HG03575 (cell line): ENCODE results near the gene LRRC61.
"Not testable (repeated sequence)": the region's sequence is repeated elsewhere in the genome, so short reads cannot be mapped to it uniquely, and the experiment has no call there.

Source experiments
- ATAC-seq: cut with Tn5 transposase; IDR thresholded peaks from one replicate; pipeline ENCODE4 v1.9.1; 2021; ENCODE audit not compliant: unreplicated experiment, insufficient number of reproducible peaks, low FRiP score; ENCODE audit errors: extremely low read depth

Gene LRRC61

GRCh38 chr7:150305903-150306284 is 17.3 kb upstream of the LRRC61 start:
- not testable (repeated sequence) for ATAC-seq

GRCh38 chr7:150306377-150306776 is 16.8 kb upstream of the LRRC61 start:
- ATAC-seq = not testable (repeated sequence)

GRCh38 chr7:150307129-150307528 is 16.0 kb upstream of the LRRC61 start:
- ATAC-seq = no peak

GRCh38 chr7:150307904-150308303 is 15.3 kb upstream of the LRRC61 start:
- no peak for ATAC-seq

GRCh38 chr7:150308575-150308974 is 14.6 kb upstream of the LRRC61 start:
- no peak for ATAC-seq

GRCh38 chr7:150311146-150311545 is 12.0 kb upstream of the LRRC61 start:
- ATAC-seq = no peak

GRCh38 chr7:150311711-150312110 is 11.4 kb upstream of the LRRC61 start:
- ATAC-seq = no peak

- ATAC-seq = not testable (repeated sequence)
These were observed 10.3 kb upstream of the LRRC61 start for GRCh38 chr7:150312649-150313366.

GRCh38 chr7:150313367-150313809 is 9.8 kb upstream of the LRRC61 start:
- ATAC-seq = no peak

- no peak for ATAC-seq
These were observed 9.3 kb upstream of the LRRC61 start for GRCh38 chr7:150313870-150314269.

GRCh38 chr7:150314639-150315239 is 8.4 kb upstream of the LRRC61 start:
- no peak for ATAC-seq

- ATAC-seq = not testable (repeated sequence)
These were observed 6.2 kb upstream of the LRRC61 start for GRCh38 chr7:150316987-150317386.

GRCh38 chr7:150317748-150318444 is 5.3 kb upstream of the LRRC61 start:
- ATAC-seq = no peak

GRCh38 chr7:150321788-150322113 is 1.4 kb upstream of the LRRC61 start:
- no peak for ATAC-seq

- no peak for ATAC-seq
These were observed 882 bp upstream of the LRRC61 start for GRCh38 chr7:150322114-150322832.

- ATAC-seq = no peak
These were observed 672 bp downstream of the LRRC61 start for GRCh38 chr7:150323682-150324372.

GRCh38 chr7:150324373-150324961 is 1.3 kb downstream of the LRRC61 start:
- ATAC-seq = no peak

GRCh38 chr7:150325110-150325611 is 2.0 kb downstream of the LRRC61 start:
- no peak for ATAC-seq

- no peak for ATAC-seq
These were observed 2.7 kb downstream of the LRRC61 start for GRCh38 chr7:150325901-150326300.
